ENCODE measurements around the gene UBN2.
"Not testable (repeated sequence)": the region's sequence is repeated elsewhere in the genome, so short reads cannot be mapped to it uniquely, and the experiment has no call there.

UBN2 gene

DNA sequence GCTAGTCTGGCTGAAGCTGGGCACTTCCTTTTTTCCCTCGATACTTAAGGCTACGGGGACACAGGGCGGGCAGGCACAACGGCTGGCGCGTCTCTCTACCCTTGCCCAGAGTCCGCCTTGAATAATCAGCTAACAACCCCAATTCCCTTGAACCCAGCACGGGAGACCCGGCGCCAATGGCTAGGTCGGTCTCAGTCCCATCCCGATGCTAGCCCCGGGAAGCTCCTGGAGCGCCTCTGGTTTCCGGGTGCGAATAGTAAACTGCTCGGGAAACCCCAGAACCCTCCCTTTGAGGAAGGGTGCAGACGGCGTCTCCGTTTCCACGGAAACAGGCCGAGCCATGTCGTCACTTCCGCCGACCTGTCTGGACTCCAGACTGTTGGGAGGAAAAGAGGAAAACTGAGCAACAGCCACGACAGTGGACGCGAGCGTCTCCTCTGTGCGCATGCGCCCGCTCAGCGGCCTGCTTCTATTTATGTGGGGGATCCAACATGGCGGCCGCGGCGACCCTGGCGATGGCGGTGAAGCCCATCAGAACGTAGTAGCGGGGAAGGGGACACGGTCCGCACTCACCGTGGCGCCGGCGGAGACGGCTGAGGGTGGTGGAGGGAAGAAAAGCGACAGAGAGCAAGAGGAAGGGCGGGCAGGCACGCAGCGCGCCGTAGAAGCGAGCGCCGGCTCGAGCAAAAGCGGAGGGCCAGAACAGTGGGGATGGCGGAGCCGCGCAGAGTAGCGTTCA, at the start of gene UBN2:
Gene UBN2 (plus strand): TSS at position 464 of the 739 bp plus-strand sequence. CDS start 248 bp downstream, at position 712.
- peak; percentile 89 for DNase-seq

DNA sequence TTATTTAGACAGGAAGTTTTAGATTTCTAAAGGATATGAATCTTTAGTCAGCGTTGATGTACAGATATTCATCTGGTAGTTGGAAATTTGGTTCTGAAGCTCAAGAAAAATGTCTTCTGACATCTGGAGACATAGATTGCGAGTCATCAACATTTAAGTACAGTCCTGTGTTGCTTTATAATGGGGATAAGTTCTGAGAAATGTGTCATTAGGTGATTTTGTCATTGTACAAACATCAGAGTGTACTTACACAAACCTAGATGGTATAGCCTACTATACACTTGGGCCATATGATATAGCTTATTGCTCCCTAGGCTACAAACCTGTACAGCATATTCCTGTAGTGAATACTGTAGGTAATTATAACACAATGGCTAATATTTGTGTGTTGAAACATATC, 49.6 kb upstream of the UBN2 start:
- no peak for DNase-seq

DNA sequence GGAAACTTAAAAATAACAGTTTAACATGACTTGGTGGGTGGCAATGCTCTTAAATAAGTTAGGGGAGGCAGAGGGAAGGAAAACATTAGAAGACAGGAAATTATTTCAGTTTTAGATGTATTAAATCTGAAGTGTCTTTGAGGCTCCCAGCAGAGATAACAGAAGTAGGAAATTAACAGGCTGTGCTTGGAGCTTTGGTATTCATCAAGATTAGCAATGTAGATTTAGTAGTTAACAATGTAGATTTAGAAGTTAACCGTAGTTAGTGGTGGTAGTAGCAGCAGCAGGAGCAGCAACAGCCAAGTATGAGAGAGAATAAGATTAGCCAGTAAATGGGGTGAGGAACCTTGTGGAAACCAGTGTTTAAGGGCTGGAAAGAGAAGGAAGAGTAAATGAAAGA, 48.7 kb upstream of the UBN2 start:
- DNase-seq = no peak

DNA sequence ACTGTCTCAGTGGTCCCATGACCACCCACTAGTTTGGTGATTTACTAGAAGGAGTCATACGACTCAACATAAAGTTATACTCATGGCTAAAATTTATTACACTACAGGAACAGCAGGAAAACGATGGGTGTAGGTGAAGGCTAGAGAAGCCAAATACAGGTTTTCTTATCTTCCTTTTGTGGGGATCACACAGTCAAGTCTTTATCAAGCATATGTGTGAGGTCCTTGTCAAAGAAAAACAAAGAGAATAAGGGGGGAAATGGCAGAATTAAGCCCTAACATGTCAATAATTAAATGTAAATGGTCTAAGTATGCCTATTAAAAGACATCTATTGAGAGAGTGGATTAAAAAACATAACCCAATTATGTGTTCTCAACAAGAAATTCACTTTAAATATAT, 47.8 kb upstream of the UBN2 start:
- no peak for DNase-seq

DNA sequence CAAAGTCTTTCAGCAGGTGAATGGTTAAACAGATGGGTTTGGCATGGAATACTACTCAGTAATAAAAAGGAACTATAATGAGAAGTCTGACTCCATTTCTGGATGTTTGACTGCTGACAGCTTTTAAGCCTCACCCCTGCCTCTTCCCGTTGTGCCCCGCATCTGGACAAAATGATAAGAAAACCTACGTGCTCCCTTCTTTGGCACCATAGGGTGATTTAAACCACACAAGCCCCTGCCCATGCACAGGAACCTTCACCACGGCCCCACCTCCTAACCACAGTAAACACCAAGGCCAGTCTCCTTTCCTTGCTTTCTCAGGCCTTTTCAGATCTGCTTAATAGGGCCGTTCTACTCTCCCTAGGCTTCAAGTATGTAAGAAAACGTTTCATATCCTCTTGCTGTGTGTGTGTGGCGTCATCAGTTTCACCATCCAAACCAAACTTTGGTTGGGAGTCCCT, 47.1 kb upstream of the UBN2 start:
- no peak for DNase-seq

DNA sequence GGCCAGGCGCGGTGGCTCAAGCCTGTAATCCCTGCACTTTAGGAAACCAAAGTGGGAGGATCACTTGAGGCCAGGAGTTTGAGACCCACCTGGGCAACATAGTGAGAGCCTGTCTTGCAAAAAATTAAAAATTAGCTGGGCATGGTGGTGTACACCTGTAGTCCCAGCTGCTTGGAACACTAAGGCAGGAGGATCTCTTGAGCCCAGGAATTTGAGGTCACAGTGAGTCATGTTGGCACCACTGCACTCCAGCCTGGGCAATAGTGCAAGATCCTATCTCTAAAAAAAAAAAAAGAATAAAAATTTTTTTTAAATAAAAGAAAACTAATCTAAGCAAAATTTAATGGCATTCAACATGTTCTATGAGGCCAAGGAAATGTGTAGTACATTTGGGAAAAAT, 44.9 kb upstream of the UBN2 start:
- no peak for DNase-seq

DNA sequence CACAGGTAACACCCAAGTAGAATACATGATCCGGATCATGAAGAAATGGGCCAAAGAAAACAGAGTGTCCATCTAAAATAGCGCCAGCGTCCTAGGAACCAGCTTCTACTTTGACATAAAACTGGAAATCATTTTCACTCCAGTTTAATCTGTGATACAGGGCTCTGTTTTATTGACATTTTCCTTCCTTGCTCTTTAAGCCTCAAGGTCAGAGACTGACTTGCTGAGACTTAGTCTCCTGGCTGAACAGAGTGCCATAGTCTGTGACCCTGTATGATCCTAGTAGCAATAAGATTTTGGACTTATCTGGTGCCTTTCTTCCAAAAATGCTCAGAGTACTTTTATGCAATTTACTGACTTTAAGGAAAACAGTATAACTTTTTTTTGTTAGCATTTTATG, 41.7 kb upstream of the UBN2 start:
- DNase-seq = no peak

DNA sequence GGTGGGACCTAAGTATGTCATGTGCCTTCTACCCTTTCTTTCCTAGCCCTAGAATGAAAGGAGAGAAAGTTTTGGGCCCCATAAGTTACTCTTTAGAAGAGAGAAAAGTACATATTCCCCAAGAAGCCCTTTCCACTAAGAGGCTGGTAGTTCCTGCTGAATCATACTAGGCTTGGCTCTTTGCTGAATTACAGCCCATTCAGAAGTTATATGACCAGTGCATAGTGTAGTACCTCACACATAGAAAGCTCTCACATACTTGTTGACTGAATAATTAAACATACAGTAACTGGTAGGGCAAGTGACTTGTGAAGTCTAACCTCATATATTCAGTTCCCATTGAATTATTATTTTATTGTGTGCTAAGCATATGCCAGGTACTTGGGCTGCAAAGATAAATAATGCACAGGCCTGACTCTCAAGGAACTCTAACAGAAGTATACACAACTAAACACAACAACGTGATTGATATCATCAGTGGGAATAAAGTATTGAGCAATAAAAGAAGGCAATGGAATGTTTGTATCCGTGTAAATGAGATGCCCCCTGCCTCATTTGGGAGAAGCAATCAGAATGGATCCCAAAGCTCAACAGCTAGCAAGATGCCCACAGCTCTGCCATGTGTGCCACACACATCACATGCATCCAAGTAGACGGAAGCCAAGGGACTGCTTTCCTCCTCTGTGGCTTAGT, 38.9 kb upstream of the UBN2 start:
- no peak for DNase-seq

DNA sequence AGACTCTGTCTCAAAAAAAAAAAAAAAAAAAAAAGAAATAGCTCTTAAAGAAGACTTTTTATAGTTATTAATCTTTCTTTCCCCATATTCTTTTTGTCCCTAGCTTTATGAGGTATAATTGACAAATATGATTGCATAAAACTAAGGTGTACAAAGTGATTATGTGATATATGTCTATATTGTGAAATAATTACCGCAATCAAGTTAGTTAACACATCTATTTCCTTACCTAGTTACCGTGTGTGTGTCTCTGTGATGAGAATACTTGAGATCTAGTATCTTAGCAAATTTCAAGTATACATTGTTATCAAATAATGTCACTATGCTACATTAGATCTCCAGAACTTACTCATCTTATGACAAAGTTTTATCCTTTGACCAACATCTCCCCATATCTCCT, 30.7 kb upstream of the UBN2 start:
- no peak for DNase-seq

DNA sequence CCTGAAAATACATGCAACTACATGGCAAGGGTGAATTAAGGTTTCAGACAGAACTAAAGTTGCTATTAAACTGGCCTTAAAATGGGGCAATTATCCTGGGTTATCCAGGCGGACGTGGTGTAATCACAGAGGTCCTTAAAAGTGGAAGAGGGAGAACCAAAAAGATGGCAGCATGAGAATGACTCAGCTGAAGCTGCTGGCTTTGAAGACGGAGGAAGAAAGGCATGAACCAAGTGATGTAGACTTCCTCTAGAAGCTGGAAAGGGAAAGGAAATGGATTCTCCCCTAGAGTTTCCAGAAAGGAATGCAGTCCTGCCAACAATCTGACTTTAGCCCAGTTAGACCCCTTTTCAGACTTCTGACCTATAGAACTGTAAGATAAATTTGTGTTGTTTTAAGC, 27.0 kb upstream of the UBN2 start:
- DNase-seq = no peak

DNA sequence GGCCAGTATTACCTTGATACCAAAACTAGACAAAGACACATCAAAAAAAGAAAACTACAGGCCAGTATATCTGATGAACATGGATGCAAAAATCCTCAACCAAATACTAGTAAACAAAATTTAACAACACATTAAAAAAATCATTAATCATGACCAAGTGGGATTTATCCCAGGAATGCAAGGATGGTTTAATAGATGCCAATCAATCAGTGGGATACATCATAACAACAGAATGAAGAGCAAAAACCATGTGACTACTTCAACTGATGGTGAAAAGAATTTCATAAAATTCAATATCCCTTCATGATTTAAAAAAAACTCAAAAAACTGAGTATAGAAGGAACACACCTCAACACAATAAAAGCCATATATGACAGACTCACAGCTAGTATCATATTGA, 25.2 kb upstream of the UBN2 start:
- DNase-seq = no peak

DNA sequence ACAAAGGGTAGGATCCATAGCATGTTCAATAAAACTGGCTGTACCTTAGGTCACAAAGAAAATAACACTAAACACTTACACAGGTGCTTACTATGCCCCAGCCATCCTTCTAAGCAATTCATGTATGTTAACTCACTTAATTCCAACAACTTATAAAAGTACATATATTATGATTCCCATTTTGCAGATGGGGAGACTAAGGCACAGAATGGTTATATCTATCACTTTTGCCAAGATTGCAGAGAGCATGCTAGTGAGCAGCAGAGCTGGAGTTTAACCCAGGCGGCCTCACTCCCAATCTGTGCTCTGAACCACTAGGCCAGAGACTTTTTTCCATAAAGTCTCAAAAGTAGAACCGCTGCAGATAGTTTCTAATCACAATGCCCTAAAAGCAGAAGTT, 18.9 kb upstream of the UBN2 start:
- DNase-seq = no peak

DNA sequence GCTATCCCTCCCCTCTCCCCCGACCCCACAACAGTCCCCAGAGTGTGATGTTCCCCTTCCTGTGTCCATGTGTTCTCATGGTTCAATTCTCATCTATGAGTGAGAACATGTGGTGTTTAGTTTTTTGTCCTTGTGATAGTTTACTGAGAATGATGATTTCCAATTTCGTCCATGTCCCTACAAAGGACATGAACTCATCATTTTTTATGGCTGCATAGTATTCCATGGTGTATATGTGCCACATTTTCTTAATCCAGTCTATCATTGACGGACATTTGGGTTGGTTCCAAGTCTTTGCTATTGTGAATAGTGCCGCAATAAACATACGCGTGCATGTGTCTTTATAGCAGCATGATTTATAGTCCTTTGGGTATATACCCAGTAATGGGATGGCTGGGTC, 17.5 kb upstream of the UBN2 start:
- not testable (repeated sequence) for DNase-seq

DNA sequence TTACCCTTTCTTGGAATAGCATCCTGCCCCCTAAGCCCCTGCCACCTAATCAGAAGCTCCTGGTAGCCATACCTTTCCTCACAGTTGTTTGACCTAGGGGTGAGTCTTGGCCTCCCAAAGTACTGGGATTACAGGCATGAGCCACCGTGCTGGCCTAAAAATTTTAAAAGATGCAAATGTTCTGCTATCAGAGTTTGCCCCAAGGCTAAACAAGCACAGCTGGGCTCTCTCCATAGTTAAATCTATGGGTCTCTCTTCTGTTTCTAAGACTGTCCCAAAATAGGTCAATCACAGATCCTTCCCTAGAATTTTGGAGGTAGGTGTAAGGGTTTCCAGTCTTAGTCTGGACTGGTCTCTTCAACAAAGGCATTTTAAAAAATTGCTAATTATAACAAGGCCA, 12.9 kb upstream of the UBN2 start:
- DNase-seq = no peak

DNA sequence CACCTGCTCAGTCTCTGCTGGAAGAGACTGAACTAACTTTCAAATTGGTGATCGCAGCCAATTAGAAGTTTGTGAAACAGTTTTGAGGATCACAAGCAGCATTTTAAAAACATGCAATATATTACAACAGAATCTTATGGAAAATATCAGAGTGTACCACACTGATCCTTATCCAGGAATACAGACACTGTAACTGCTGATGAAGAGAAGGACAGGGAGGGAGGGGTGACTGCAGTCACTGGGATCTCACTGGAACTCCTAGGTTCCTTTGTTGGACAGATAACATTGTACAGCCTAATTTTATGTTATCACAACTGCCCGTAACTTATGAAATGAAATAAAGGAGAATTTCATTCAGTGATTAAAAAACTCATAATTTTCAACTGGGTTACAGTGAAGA, 6.8 kb upstream of the UBN2 start:
- DNase-seq = no peak

DNA sequence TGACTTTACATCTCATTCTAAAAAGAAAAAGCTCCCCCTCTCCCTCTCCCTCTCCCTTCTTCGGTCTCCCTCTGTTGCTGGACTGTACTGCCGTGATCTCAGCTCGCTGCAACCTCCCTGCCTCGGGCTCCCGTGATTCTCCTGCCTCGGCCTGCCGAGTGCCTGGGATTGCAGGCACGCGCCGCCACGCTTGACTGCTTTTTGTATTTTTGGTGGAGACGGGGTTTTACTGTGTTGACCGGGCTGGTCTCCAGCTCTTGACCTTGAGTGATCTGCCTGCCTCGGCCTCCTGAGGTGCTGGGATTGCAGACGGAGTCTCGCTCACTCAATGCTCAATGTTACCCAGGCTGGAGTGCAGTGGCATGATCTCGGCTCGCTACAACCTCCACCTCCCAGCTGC, 6.2 kb upstream of the UBN2 start:
- DNase-seq = not testable (repeated sequence)

DNA sequence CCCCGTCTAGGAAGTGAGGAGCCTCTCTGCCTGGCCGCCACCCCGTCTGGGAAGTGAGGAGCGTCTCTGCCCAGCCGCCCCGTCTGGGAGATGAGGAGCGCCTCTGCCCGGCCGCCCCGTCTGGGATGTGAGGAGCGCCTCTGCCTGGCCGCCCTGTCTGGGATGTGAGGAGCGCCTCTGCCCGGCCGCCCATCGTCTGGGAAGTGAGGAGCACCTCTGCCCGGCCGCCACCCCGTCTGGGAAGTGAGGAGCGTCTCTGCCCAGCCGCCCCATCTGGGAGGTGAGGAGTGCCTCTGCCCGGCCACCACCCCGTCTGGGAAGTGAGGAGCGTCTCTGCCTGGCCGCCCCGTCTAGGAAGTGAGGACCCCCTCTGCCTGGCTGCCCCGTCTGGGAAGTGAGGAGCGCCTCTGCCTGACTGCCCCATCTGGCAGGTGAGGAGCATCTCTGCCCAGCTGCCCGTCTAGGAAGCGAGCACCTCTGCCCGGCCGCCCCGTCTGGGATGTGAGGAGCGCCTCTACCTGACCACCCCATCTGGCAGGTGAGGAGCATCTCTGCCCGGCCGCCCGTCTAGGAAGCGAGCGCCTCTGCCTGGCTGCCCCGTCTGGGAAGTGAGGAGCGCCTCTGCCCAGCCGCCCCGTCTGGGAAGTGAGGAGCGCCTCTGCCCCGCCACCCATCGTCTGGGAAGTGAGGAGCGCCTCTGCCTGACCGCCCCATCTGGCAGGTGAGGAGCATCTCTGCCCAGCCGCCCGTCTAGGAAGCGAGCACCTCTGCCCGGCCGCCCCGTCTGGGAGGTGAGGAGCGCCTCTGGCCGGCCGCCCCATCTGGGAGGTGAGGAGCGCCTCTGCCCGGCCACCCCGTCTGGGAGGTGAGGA, 5.5 kb upstream of the UBN2 start:
- not testable (repeated sequence) for DNase-seq

DNA sequence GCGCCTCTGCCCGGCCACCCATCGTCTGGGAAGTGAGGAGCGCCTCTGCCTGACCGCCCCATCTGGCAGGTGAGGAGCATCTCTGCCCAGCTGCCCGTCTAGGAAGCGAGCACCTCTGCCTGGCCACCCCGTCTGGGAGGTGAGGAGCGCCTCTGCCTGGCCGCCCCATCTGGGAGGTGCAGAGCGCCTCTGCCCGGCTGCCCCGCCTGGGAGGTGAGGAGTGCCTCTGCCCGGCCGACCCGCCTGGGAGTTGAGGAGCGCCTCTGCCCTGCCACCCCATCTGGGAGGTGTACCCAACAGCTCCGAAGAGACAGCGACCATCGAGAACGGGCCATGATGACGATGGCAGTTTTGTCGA, 4.9 kb upstream of the UBN2 start:
- not testable (repeated sequence) for DNase-seq

DNA sequence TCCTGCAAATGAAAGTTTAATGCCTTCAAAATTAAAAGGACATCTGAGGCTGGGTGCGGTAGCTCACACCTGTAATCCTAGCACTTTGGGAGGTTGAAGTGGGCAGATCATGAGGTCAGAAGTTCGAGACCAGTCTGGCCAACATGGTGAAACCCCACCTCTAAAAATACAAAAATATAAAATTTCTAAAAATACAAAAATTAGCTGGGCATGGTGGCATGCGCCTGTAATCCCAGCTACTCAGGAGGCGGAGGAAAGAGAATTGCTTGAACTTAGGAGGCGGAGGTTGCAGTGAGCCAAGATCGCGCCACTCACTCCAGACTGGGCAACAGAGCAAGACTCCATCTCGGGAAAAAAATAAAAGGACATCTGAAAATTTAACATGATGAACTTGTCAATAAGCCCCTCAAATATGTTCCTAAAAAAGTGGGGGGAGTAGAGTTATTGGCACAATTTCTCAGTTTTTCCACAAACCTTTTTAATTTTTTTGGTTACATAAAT, 4.0 kb upstream of the UBN2 start:
- not testable (repeated sequence) for DNase-seq

DNA sequence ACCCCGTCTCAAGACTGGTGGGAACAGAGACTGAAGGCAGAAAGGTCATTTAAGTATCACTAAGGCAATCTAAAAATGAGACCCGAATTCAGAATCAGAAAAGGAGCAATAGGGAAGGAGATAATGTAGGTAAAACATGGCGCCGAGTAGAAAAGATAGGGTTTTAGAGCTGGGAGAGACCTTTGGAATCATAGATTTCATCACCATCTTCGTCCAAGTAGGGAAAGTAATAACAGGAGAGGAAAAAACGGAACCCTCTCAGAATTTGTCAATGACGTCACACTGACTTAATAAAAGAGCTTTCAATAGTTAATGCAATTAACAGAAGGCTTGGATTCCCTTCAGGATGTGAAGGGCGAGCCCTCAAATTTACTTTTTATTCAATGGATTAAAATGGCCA, 1.0 kb upstream of the UBN2 start:
- no peak for DNase-seq

DNA sequence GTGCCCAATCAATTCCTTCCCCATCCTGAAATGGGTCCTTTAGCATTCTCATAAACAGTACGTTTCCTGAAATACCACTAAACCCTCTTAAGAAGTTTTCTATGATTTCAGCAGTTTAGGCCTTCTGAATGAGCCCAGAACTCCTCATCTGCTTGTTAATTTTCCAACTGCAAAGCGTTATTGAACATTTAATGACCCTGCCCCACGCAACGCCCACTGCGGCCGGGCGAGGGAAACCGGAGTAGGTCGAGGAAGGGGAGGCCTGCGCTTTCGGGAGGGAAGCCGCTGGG, 608 bp upstream of the UBN2 start:
- no peak for DNase-seq

DNA sequence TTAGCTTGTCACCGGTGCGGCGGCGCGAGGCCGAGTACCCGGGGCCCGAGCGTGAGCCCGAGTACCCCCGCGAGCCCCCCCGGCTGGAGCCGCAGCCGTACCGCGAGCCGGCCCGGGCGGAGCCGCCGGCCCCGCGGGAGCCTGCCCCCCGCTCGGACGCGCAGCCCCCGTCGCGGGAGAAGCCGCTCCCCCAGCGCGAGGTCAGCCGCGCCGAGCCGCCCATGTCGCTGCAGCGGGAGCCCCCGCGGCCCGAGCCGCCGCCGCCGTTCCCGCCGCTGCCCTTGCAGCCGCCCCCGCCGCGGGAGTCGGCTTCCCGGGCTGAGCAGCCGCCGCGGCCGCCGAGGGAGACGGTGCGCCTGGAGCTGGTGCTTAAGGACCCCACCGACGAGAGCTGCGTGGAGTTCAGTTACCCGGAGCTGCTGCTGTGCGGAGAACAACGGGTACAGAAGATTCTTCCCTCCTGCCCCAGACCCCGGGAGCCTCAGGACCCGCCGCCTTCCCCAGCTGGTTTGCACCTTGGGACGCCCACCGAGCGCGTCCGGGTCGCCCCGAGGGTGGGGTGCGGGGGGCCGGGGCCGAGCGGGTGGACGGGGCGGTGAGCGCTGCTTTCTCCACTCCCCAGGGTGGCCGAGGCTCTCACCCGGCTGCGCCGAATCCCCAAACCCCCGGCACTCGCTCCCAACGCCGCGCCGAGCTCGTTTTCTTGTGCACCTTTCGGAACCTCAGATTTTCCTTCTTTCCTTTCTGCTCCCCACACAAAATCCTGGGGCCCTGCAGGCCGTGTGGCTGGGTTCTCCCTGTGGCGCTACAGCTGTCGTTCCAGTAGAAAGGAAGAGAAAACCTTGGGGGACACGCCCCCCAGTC, 708 bp downstream of the UBN2 start:
- DNase-seq = peak; percentile 9

DNA sequence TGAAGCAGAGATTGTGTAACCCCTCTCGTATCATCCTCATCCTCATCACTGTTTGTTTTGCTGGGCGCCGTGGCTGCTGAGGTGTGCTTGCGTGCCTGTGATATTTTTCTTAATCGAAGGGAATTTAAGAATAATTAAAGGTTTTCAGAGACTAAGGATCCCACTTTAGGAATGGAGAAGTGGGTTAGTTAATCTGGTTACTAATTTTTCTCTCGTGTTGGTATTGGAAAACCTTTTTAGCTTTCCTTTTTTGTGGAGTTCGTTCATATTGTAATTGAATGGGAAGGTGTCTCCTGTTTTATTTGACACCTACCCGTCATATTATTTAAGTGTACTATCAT, 1.3 kb downstream of the UBN2 start:
- DNase-seq = no peak

All from stimulated activated CD4-positive, alpha-beta T cell treated with anti-CD3 and anti-CD28 coated beads, Interleukin-2, amount 100 ng/mL, for 48 hours (primary cell).